ENCODE results near the gene RNF130. TPM values are rescaled to one million over a fixed set of nuclear protein-coding genes. Genes with fewer than 3 reads are reported as not detected.

Gene RNF130
- 10 to 100 TPM; 15.7 to 15.9 TPM for total RNA-seq
- polyA plus RNA-seq, result 22.7 TPM

- H3K27ac Mint-ChIP-seq, result peak within 1 kb of the TSS; percentile 73 to 96 (median 80)
- H3K27ac ChIP-seq (ENCODE audit: low read depth, low read length), result peak within 1 kb of the TSS; percentile 38
- H3K36me3 Mint-ChIP-seq, result no peaks in the 10 kb centered on the region
- ChIA-PET POLR2A (no interaction called here), CTCF (interaction anchor here (1.3 kb wide), 1 partner anchor 11 kb away, joined by 3 read pairs; no protein-coding TSS in a partner anchor)
- H3K4me1 ChIP-seq (ENCODE audit: insufficient read depth, low read length), result peaks cover 22% of the 10 kb centered on the region
- peaks cover 27 to 30% (median 29%) of the 10 kb centered on the region in 3 donors for H3K4me1 Mint-ChIP-seq
- DNase-seq, result peak; percentile 74 to 87 (median 79)
- H3K27me3 Mint-ChIP-seq, result peaks cover 5% of the 10 kb centered on the region in 2 donors
- H3K9me3 Mint-ChIP-seq, result no peaks in the 10 kb centered on the region
- no peaks in the 10 kb centered on the region for H3K9me3 ChIP-seq (ENCODE audit: low read length)
- peak within 1 kb of the TSS; percentile 85 to 91 (median 89) for H3K4me3 Mint-ChIP-seq
- H3K4me3 ChIP-seq (ENCODE audit: low read length), result peak within 1 kb of the TSS; percentile 70
- no peaks in the 10 kb centered on the region for H3K36me3 ChIP-seq (ENCODE audit: insufficient read depth, low read length)
- H3K27me3 ChIP-seq (ENCODE audit: insufficient read depth, low read length, poor library complexity, severe bottlenecking), result peaks cover 4% of the 10 kb centered on the region
Observed at GRCh38 chr5:180071531-180072255, at the start of gene RNF130. Gene RNF130 (minus strand): TSS chr5:180071759. CDS start chr5:180071702, 57 bp downstream.

GRCh38 chr5:180120237-180121101 is 48.9 kb upstream of the RNF130 start:
- H3K4me1 Mint-ChIP-seq, result no peaks in the 10 kb centered on the region
- POLR2A ChIA-PET, result no interaction called here
- Histone ChIP-seq H3K4me3 (ENCODE audit: low read length) (no peak overlapping the region), H3K9me3 (ENCODE audit: low read length) (no peaks in the 10 kb centered on the region), H3K27me3 (ENCODE audit: insufficient read depth, low read length, poor library complexity, severe bottlenecking) (no peaks in the 10 kb centered on the region), H3K36me3 (ENCODE audit: insufficient read depth, low read length) (no peaks in the 10 kb centered on the region), H3K27ac (ENCODE audit: low read depth, low read length) (no peak overlapping the region), H3K4me1 (ENCODE audit: insufficient read depth, low read length) (no peaks in the 10 kb centered on the region)
- no peak for DNase-seq
- H3K27ac Mint-ChIP-seq, result no peak overlapping the region
- CTCF ChIA-PET, result no interaction called here
- peaks cover 6 to 19% of the 10 kb centered on the region in 2 donors for H3K27me3 Mint-ChIP-seq
- H3K9me3 Mint-ChIP-seq, result no peaks in the 10 kb centered on the region
- no peak overlapping the region for H3K4me3 Mint-ChIP-seq
- no peaks in the 10 kb centered on the region for H3K36me3 Mint-ChIP-seq

GRCh38 chr5:180119903-180120236 is 48.3 kb upstream of the RNF130 start:
- Histone ChIP-seq H3K27ac (ENCODE audit: low read depth, low read length) (no peak overlapping the region), H3K4me3 (ENCODE audit: low read length) (no peak overlapping the region), H3K9me3 (ENCODE audit: low read length) (no peaks in the 10 kb centered on the region), H3K4me1 (ENCODE audit: insufficient read depth, low read length) (no peaks in the 10 kb centered on the region), H3K27me3 (ENCODE audit: insufficient read depth, low read length, poor library complexity, severe bottlenecking) (no peaks in the 10 kb centered on the region), H3K36me3 (ENCODE audit: insufficient read depth, low read length) (no peaks in the 10 kb centered on the region)
- H3K36me3 Mint-ChIP-seq, result no peaks in the 10 kb centered on the region
- ChIA-PET CTCF (no interaction called here), POLR2A (no interaction called here)
- H3K27ac Mint-ChIP-seq, result no peak overlapping the region
- H3K4me1 Mint-ChIP-seq, result no peaks in the 10 kb centered on the region
- DNase-seq, result no peak
- no peak overlapping the region for H3K4me3 Mint-ChIP-seq
- peaks cover 6 to 19% of the 10 kb centered on the region in 2 donors for H3K27me3 Mint-ChIP-seq
- no peaks in the 10 kb centered on the region for H3K9me3 Mint-ChIP-seq

GRCh38 chr5:180119031-180119902 is 47.7 kb upstream of the RNF130 start:
- Histone ChIP-seq H3K4me3 (ENCODE audit: low read length) (no peak overlapping the region), H3K36me3 (ENCODE audit: insufficient read depth, low read length) (no peaks in the 10 kb centered on the region), H3K4me1 (ENCODE audit: insufficient read depth, low read length) (no peaks in the 10 kb centered on the region), H3K27ac (ENCODE audit: low read depth, low read length) (no peak overlapping the region), H3K27me3 (ENCODE audit: insufficient read depth, low read length, poor library complexity, severe bottlenecking) (no peaks in the 10 kb centered on the region), H3K9me3 (ENCODE audit: low read length) (no peaks in the 10 kb centered on the region)
- no peaks in the 10 kb centered on the region for H3K9me3 Mint-ChIP-seq
- H3K4me1 Mint-ChIP-seq, result no peaks in the 10 kb centered on the region
- H3K27me3 Mint-ChIP-seq, result peaks cover 6 to 18% of the 10 kb centered on the region in 2 donors
- CTCF ChIA-PET, result no interaction called here
- H3K36me3 Mint-ChIP-seq, result no peaks in the 10 kb centered on the region
- no peak overlapping the region for H3K27ac Mint-ChIP-seq
- no peak overlapping the region for H3K4me3 Mint-ChIP-seq
- POLR2A ChIA-PET, result no interaction called here
- DNase-seq, result no peak

GRCh38 chr5:180118391-180118791 is 46.8 kb upstream of the RNF130 start:
- no peaks in the 10 kb centered on the region for H3K27me3 ChIP-seq (ENCODE audit: insufficient read depth, low read length, poor library complexity, severe bottlenecking)
- Mint-ChIP-seq H3K27me3 (peaks cover 5 to 15% of the 10 kb centered on the region in 2 donors), H3K9me3 (no peaks in the 10 kb centered on the region), H3K27ac (no peak overlapping the region), H3K36me3 (no peaks in the 10 kb centered on the region), H3K4me1 (no peaks in the 10 kb centered on the region), H3K4me3 (no peak overlapping the region)
- no peaks in the 10 kb centered on the region for H3K9me3 ChIP-seq (ENCODE audit: low read length)
- DNase-seq, result no peak
- H3K4me3 ChIP-seq (ENCODE audit: low read length), result no peak overlapping the region
- ChIA-PET POLR2A (no interaction called here), CTCF (no interaction called here)
- H3K36me3 ChIP-seq (ENCODE audit: insufficient read depth, low read length), result no peaks in the 10 kb centered on the region
- H3K4me1 ChIP-seq (ENCODE audit: insufficient read depth, low read length), result no peaks in the 10 kb centered on the region
- no peak overlapping the region for H3K27ac ChIP-seq (ENCODE audit: low read depth, low read length)

GRCh38 chr5:180117000-180117725 is 45.6 kb upstream of the RNF130 start:
- Histone ChIP-seq H3K9me3 (ENCODE audit: low read length) (no peaks in the 10 kb centered on the region), H3K27ac (ENCODE audit: low read depth, low read length) (no peak overlapping the region), H3K27me3 (ENCODE audit: insufficient read depth, low read length, poor library complexity, severe bottlenecking) (no peaks in the 10 kb centered on the region), H3K4me1 (ENCODE audit: insufficient read depth, low read length) (no peaks in the 10 kb centered on the region), H3K4me3 (ENCODE audit: low read length) (no peak overlapping the region), H3K36me3 (ENCODE audit: insufficient read depth, low read length) (no peaks in the 10 kb centered on the region)
- H3K27me3 Mint-ChIP-seq, result peaks cover 5 to 11% of the 10 kb centered on the region in 2 donors
- POLR2A ChIA-PET, result no interaction called here
- H3K4me3 Mint-ChIP-seq, result no peak overlapping the region
- H3K4me1 Mint-ChIP-seq, result no peaks in the 10 kb centered on the region
- H3K9me3 Mint-ChIP-seq, result no peaks in the 10 kb centered on the region
- H3K36me3 Mint-ChIP-seq, result no peaks in the 10 kb centered on the region
- peak overlapping the region in 1 of 8 donors; percentile 52 for H3K27ac Mint-ChIP-seq
- DNase-seq, result no peak
- CTCF ChIA-PET, result no interaction called here

- no peaks in the 10 kb centered on the region for H3K36me3 Mint-ChIP-seq
- H3K4me3 ChIP-seq (ENCODE audit: low read length), result no peak overlapping the region
- POLR2A ChIA-PET, result no interaction called here
- H3K4me3 Mint-ChIP-seq, result no peak overlapping the region
- no peaks in the 10 kb centered on the region for H3K9me3 Mint-ChIP-seq
- no peak overlapping the region for H3K27ac ChIP-seq (ENCODE audit: low read depth, low read length)
- H3K9me3 ChIP-seq (ENCODE audit: low read length), result no peaks in the 10 kb centered on the region
- no peak for DNase-seq
- H3K27ac Mint-ChIP-seq, result no peak overlapping the region
- CTCF ChIA-PET, result interaction anchor here (0.8 kb wide), 1 partner anchor 10 kb away, joined by 3 read pairs; no protein-coding TSS in a partner anchor
- peaks cover 4 to 8% of the 10 kb centered on the region in 2 donors for H3K27me3 Mint-ChIP-seq
- H3K36me3 ChIP-seq (ENCODE audit: insufficient read depth, low read length), result no peaks in the 10 kb centered on the region
- H3K27me3 ChIP-seq (ENCODE audit: insufficient read depth, low read length, poor library complexity, severe bottlenecking), result no peaks in the 10 kb centered on the region
- no peaks in the 10 kb centered on the region for H3K4me1 Mint-ChIP-seq
- H3K4me1 ChIP-seq (ENCODE audit: insufficient read depth, low read length), result no peaks in the 10 kb centered on the region
Observed at GRCh38 chr5:180116077-180116999, 44.8 kb upstream of the RNF130 start.
